CD4-positive, alpha-beta T cell (primary cell): ENCODE results near the gene FASLG. TPM values are rescaled to one million over a fixed set of nuclear protein-coding genes. Genes with fewer than 3 reads are reported as not detected.

Experiments
- ATAC-seq: fragments of 200-7000 bp; cut with Tn5 transposase; one replicate; pipeline ENCODE4 v1.10.0; 2022; ENCODE audit warnings: mild to moderate bottlenecking; ENCODE audit not compliant: poor library complexity
- CTCF ChIA-PET: fragments of 350-600 bp; sonication (Branson Sonifier 250); formaldehyde crosslinking; loops from one replicate; lab custom pipeline; 2021; ENCODE audit warnings: antibody characterized with exemption, inconsistent platforms; lab: Charles Lee
- POLR2A ChIA-PET: fragments of 350-600 bp; sonication (Branson Sonifier 250); formaldehyde crosslinking; loops from one replicate; lab custom pipeline; 2021; ENCODE audit warnings: antibody characterized with exemption, inconsistent platforms; lab: Charles Lee
- DNase-seq, 14 experiments: peaks; one replicate each; pipeline ENCODE4 v3.0.0-alpha.2; 2013 to 2020; ENCODE audit warnings: mixed read lengths in 2 of 14
- H3K27ac ChIP-seq, 2 donors: one replicate each; pipeline versions ENCODE4 v1.5.1 to v1.7.0; 2013; ENCODE audit warnings: low read length in 2 of 2, low read depth in 1 of 2, mild to moderate bottlenecking in 1 of 2
- H3K27me3 ChIP-seq, 2 experiments: 1 replicate in 1 of 2; 2 replicates in 1 of 2; pipeline versions ENCODE4 v1.6.1 to v1.7.0; 2013; ENCODE audit warnings: low read length in 2 of 2, control low read depth in 1 of 2, mild to moderate bottlenecking in 1 of 2, moderate library complexity in 1 of 2; ENCODE audit not compliant: insufficient read depth in 2 of 2, control insufficient read depth in 1 of 2
- H3K36me3 ChIP-seq: one replicate; pipeline ENCODE4 v1.6.1; 2013; ENCODE audit warnings: low read length, control low read depth; ENCODE audit not compliant: insufficient read depth
- H3K4me1 ChIP-seq: one replicate; pipeline ENCODE4 v1.6.1; 2013; ENCODE audit warnings: low read length, control low read depth; ENCODE audit not compliant: insufficient read depth
- H3K4me3 ChIP-seq: one replicate; pipeline ENCODE4 v1.5.1; 2013; ENCODE audit warnings: mild to moderate bottlenecking, low read length, moderate library complexity
- H3K9me3 ChIP-seq, 2 experiments: 1 replicate in 1 of 2; 2 replicates in 1 of 2; pipeline versions ENCODE4 v1.6.1 to v1.7.0; 2013; ENCODE audit warnings: low read length in 2 of 2, mild to moderate bottlenecking in 2 of 2, control low read depth in 1 of 2, moderate library complexity in 1 of 2; ENCODE audit not compliant: control insufficient read depth in 1 of 2, insufficient read depth in 1 of 2
- H3K27ac Mint-ChIP-seq: one replicate; pipeline ENCODE4 v1.8.0; 2020; ENCODE audit warnings: mixed read lengths
- H3K27me3 Mint-ChIP-seq: one replicate; pipeline ENCODE4 v1.8.0; 2021; ENCODE audit warnings: mixed read lengths
- H3K36me3 Mint-ChIP-seq: one replicate; pipeline ENCODE4 v1.8.0; 2021; ENCODE audit warnings: low read depth, mixed read lengths
- H3K4me1 Mint-ChIP-seq: one replicate; pipeline ENCODE4 v1.8.0; 2021; ENCODE audit warnings: low read depth, mixed read lengths
- H3K4me3 Mint-ChIP-seq: one replicate; pipeline ENCODE4 v1.8.0; 2020; ENCODE audit warnings: mild to moderate bottlenecking, mixed read lengths
- H3K9me3 Mint-ChIP-seq: one replicate; pipeline ENCODE4 v1.8.0; 2020; ENCODE audit warnings: mixed read lengths
- CTCF ChIP-seq: fragments of 200-600 bp; IDR thresholded peaks from one replicate; pipeline ENCODE4 v1.8.0; 2022; ENCODE audit warnings: antibody characterized with exemption, mild to moderate bottlenecking
- intact Hi-C, 2 experiments: fragments of 100-400 bp; cut with DNase I in 1 of 2; cut with micrococcal nuclease in 1 of 2; formaldehyde crosslinking; loops; one replicate each; pipeline versions ENCODE4 v1.15.1 to v1.9.0; 2023 to 2025; cut with DNase I, micrococcal nuclease
- total RNA-seq, 174 experiments: library from RNA in 2 of 174; stranded (reverse) in 2 of 174; gene quantifications; one replicate each; pipeline ENCODE4 v1.2.3 and lab custom pipeline; 2021 to 2026

Gene FASLG
- total RNA-seq, 2 experiments from 2014 or later = 0.11 to 0.80 TPM

DNA sequence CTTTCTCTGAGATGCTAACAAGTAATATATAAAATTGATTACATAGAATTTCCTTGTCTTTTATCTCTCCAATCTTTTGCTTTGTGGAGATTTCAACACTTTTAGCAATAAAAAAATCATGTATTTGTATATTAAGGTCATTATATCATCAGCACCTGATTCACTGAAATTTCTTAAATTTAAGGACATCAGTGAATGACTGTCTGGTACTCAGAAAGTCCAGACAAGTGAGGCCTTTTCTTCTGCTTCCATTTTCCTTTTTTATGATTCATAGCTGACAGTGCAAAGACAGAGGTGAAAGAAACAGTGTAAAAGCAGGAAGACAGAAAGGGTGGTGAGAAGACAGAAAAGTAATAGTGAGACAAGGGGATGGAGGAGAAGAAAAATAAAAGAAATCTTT is 54.6 kb downstream of the FASLG start:
- Histone ChIP-seq H3K9me3 (no peaks in the 10 kb centered on the region), H3K4me3 (no peak overlapping the region), H3K27me3 (no peaks in the 10 kb centered on the region), H3K4me1 (peaks cover 9% of the 10 kb centered on the region), H3K27ac (no peak overlapping the region), H3K36me3 (no peaks in the 10 kb centered on the region)
- intact Hi-C loops = no loop called here
- Mint-ChIP-seq H3K4me1 (peaks cover 27% of the 10 kb centered on the region), H3K9me3 (no peaks in the 10 kb centered on the region), H3K36me3 (no peaks in the 10 kb centered on the region), H3K4me3 (no peak overlapping the region), H3K27ac (no peak overlapping the region), H3K27me3 (no peaks in the 10 kb centered on the region)
- TF ChIP-seq CTCF = no peak
- ChIA-PET POLR2A (no interaction called here), CTCF (no interaction called here)
- no peak for DNase-seq
- no peak for ATAC-seq

Other genes starting within 250 kb of the FASLG start
- gene C1orf105, start 238.4 kb upstream of the FASLG start, total RNA-seq = not detected
- 10 to 100 TPM; 23.7 to 27.1 TPM for gene PIGC, start 215.0 kb upstream of the FASLG start, total RNA-seq
- 100 to 1,000 TPM in 1 of 2 experiments, 10 to 100 TPM in 1; 93.1 to 104 TPM for gene SUCO, start 126.0 kb upstream of the FASLG start, total RNA-seq